CD14-positive monocyte (primary cell): ENCODE data around the gene CRB2. TPM values are rescaled to one million over a fixed set of nuclear protein-coding genes. Genes with fewer than 3 reads are reported as not detected.

Experiments
- DNase-seq, 3 donors: peaks; one replicate each; pipeline ENCODE4 v3.0.0-alpha.2; 2011 to 2022
- H2AFZ ChIP-seq: 2 replicates; pipeline ENCODE4 v1.6.0; 2012; ENCODE audit warnings: mild to moderate bottlenecking, low read depth, low read length, inconsistent platforms; ENCODE audit not compliant: insufficient read depth, poor library complexity, severe bottlenecking
- H3K27ac ChIP-seq, 2 donors: 1 replicate in 1 of 2; 2 replicates in 1 of 2; pipeline ENCODE4 v1.5.1; 2012 to 2013; ENCODE audit warnings: low read length in 2 of 2, control low read depth in 1 of 2, inconsistent platforms in 1 of 2, low read depth in 1 of 2, mild to moderate bottlenecking in 1 of 2
- H3K27me3 ChIP-seq, 2 donors: one replicate each; pipeline versions ENCODE4 v1.6.0 to v1.6.1; 2011 to 2013; ENCODE audit warnings: low read length in 2 of 2; ENCODE audit not compliant: control insufficient read depth in 2 of 2, insufficient read depth in 2 of 2
- H3K36me3 ChIP-seq, 2 donors: replicated peaks in 1 of 2; 1 replicate in 1 of 2; 2 replicates in 1 of 2; pipeline versions ENCODE4 v1.5.1 to v1.6.1; 2012 to 2013; ENCODE audit warnings: low read length in 2 of 2, control low read depth in 1 of 2, inconsistent platforms in 1 of 2, mild to moderate bottlenecking in 1 of 2; ENCODE audit not compliant: insufficient read depth in 2 of 2, control insufficient read depth in 1 of 2
- H3K4me1 ChIP-seq, 2 donors: 1 replicate in 1 of 2; 2 replicates in 1 of 2; pipeline versions ENCODE4 v1.5.1 to v1.6.1; 2012 to 2013; ENCODE audit warnings: low read length in 2 of 2, control low read depth in 1 of 2, inconsistent platforms in 1 of 2, mild to moderate bottlenecking in 1 of 2, moderate library complexity in 1 of 2; ENCODE audit not compliant: insufficient read depth in 2 of 2, control insufficient read depth in 1 of 2
- H3K4me2 ChIP-seq: replicated peaks from 2 replicates; pipeline ENCODE3; 2012; ENCODE audit warnings: low read length, moderate library complexity, mild to moderate bottlenecking; ENCODE audit not compliant: poor library complexity, severe bottlenecking; ENCODE audit errors: extremely low read depth
- H3K4me3 ChIP-seq, 3 experiments: fragments of 200-600 bp in 1 of 3; sonication (generic) in 1 of 3; replicated peaks in 1 of 3; 1 replicate in 2 of 3; 2 replicates in 1 of 3; pipeline ENCODE4 v1.5.1; 2011 to 2013; ENCODE audit warnings: low read length in 3 of 3, mild to moderate bottlenecking in 3 of 3, control low read depth in 2 of 3, low read depth in 2 of 3, inconsistent platforms in 1 of 3, moderate library complexity in 1 of 3
- H3K79me2 ChIP-seq: 2 replicates; pipeline ENCODE4 v1.6.0; 2012; ENCODE audit warnings: mild to moderate bottlenecking, control low read depth, inconsistent platforms, low read length, moderate library complexity; ENCODE audit not compliant: insufficient read depth
- H3K9ac ChIP-seq: 2 replicates; pipeline ENCODE4 v1.6.0; 2017; ENCODE audit warnings: low read length, mild to moderate bottlenecking; ENCODE audit not compliant: insufficient read depth, poor library complexity, severe bottlenecking
- H3K9me3 ChIP-seq, 2 donors: replicated peaks in 1 of 2; 1 replicate in 1 of 2; 2 replicates in 1 of 2; pipeline versions ENCODE4 v1.5.1 to v1.6.1; 2012 to 2013; ENCODE audit warnings: low read length in 2 of 2, control low read depth in 1 of 2; ENCODE audit not compliant: control insufficient read depth in 1 of 2, insufficient read depth in 1 of 2
- H4K20me1 ChIP-seq: 2 replicates; pipeline ENCODE4 v1.6.0; 2012; ENCODE audit warnings: mild to moderate bottlenecking, low read length, control low read depth, moderate library complexity; ENCODE audit not compliant: insufficient read depth
- H3K27ac Mint-ChIP-seq, 7 donors: one replicate each; pipeline ENCODE4 v1.8.0; 2020; ENCODE audit warnings: mild to moderate bottlenecking in 7 of 7, mixed read lengths in 7 of 7, moderate library complexity in 6 of 7, inconsistent platforms in 2 of 7
- H3K27me3 Mint-ChIP-seq, 3 donors: one replicate each; pipeline ENCODE4 v1.8.0; 2021 to 2022; ENCODE audit warnings: low read depth in 3 of 3, mild to moderate bottlenecking in 3 of 3, mixed read lengths in 3 of 3, moderate library complexity in 3 of 3, inconsistent platforms in 1 of 3
- H3K36me3 Mint-ChIP-seq, 2 donors: one replicate each; pipeline ENCODE4 v1.8.0; 2020; ENCODE audit warnings: mixed read lengths in 2 of 2, inconsistent platforms in 1 of 2, mild to moderate bottlenecking in 1 of 2
- H3K4me1 Mint-ChIP-seq: one replicate; pipeline ENCODE4 v1.8.0; 2020; ENCODE audit warnings: mild to moderate bottlenecking, mixed read lengths
- H3K4me3 Mint-ChIP-seq, 2 donors: one replicate each; pipeline ENCODE4 v1.8.0; 2020; ENCODE audit warnings: mild to moderate bottlenecking in 2 of 2, mixed read lengths in 2 of 2, moderate library complexity in 1 of 2
- H3K9me3 Mint-ChIP-seq, 7 donors: one replicate each; pipeline ENCODE4 v1.8.0; 2020 to 2022; ENCODE audit warnings: mixed read lengths in 7 of 7, mild to moderate bottlenecking in 6 of 7, moderate library complexity in 6 of 7, inconsistent platforms in 2 of 7
- WGBS: methylation state at CpG from one replicate; pipeline ENCODE4 v1.1.5; 2013; ENCODE audit warnings: missing lambda C conversion rate; ENCODE audit not compliant: insufficient coverage; 5-methylcytosine and 5-hydroxymethylcytosine counted together
- intact Hi-C, 2 donors: fragments of 100-400 bp; cut with micrococcal nuclease; formaldehyde crosslinking; loops; one replicate each; pipeline versions ENCODE4 v1.15.0 to v1.15.1; 2023
- polyA plus RNA-seq, 3 donors: library from polyadenylated mRNA; depleted of rRNA in 1 of 3; unstranded in 2 of 3; stranded (reverse) in 1 of 3; fragments of 300-500 nt in 2 of 3; fragments of >200 nt in 1 of 3; fragmentation: Illumina TruSeq in 2 of 3; gene quantifications; 1 replicate in 2 of 3; 2 replicates in 1 of 3; pipeline ENCODE4 v1.2.3, GENCODE V29; 2012 to 2021
- TF ChIP-seq, protein P1 (sequence below): fragments of 200-600 bp; IDR thresholded peaks from one replicate; pipeline ENCODE4 v1.8.0; 2022; ENCODE audit warnings: antibody characterized with exemption, mild to moderate bottlenecking

The CRB2 gene
- polyA plus RNA-seq, 3 donors: not detected

- peaks cover 8% of the 10 kb centered on the region for H3K4me1 Mint-ChIP-seq
- H3K4me3 Mint-ChIP-seq: no peak overlapping the region
- H3K9me3 Mint-ChIP-seq: no peaks in the 10 kb centered on the region
- no peaks in the 10 kb centered on the region for H3K27me3 ChIP-seq
- no peak overlapping the region for H3K4me2 ChIP-seq
- H3K79me2 ChIP-seq: no peaks in the 10 kb centered on the region
- peaks cover 8 to 10% (median 10%) of the 10 kb centered on the region in 3 donors for H3K27me3 Mint-ChIP-seq
- WGBS: 49% methylated on average over 6 of the region's 16 CpGs
- peak; percentile 27 to 60 (median 49) for DNase-seq
- peaks cover 0 to 4% of the 10 kb centered on the region in 2 donors for H3K4me1 ChIP-seq
- intact Hi-C loops: loop anchor here (2.0 to 10.0 kb wide), 3 partner anchors 75 to 269 kb away; no protein-coding TSS in a partner anchor
- H3K9me3 ChIP-seq: no peaks in the 10 kb centered on the region
- no peaks in the 10 kb centered on the region for H3K36me3 Mint-ChIP-seq
- no peak overlapping the region for H3K4me3 ChIP-seq
- TF ChIP-seq, protein P1, sequence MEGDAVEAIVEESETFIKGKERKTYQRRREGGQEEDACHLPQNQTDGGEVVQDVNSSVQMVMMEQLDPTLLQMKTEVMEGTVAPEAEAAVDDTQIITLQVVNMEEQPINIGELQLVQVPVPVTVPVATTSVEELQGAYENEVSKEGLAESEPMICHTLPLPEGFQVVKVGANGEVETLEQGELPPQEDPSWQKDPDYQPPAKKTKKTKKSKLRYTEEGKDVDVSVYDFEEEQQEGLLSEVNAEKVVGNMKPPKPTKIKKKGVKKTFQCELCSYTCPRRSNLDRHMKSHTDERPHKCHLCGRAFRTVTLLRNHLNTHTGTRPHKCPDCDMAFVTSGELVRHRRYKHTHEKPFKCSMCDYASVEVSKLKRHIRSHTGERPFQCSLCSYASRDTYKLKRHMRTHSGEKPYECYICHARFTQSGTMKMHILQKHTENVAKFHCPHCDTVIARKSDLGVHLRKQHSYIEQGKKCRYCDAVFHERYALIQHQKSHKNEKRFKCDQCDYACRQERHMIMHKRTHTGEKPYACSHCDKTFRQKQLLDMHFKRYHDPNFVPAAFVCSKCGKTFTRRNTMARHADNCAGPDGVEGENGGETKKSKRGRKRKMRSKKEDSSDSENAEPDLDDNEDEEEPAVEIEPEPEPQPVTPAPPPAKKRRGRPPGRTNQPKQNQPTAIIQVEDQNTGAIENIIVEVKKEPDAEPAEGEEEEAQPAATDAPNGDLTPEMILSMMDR: peak; percentile 97
- H3K9ac ChIP-seq: no peak overlapping the region
- no peaks in the 10 kb centered on the region for H3K36me3 ChIP-seq
- no peak overlapping the region for H2AFZ ChIP-seq
- H4K20me1 ChIP-seq: no peaks in the 10 kb centered on the region
- no peak overlapping the region for H3K27ac Mint-ChIP-seq
- no peak overlapping the region for H3K27ac ChIP-seq
These were observed 6.1 kb upstream of the CRB2 start for GRCh38 chr9:123349691-123350480.

GRCh38 chr9:123350590-123351310 lies 5.2 kb upstream of the CRB2 start:
- Mint-ChIP-seq H3K27ac (no peak overlapping the region), H3K36me3 (no peaks in the 10 kb centered on the region), H3K9me3 (no peaks in the 10 kb centered on the region), H3K4me1 (peaks cover 8% of the 10 kb centered on the region), H3K4me3 (no peak overlapping the region), H3K27me3 (peaks cover 8 to 10% (median 10%) of the 10 kb centered on the region in 3 donors)
- DNase-seq: no peak
- Histone ChIP-seq H3K36me3 (no peaks in the 10 kb centered on the region), H3K79me2 (no peaks in the 10 kb centered on the region), H3K27ac (no peak overlapping the region), H4K20me1 (no peaks in the 10 kb centered on the region), H2AFZ (no peak overlapping the region), H3K9ac (no peak overlapping the region), H3K9me3 (no peaks in the 10 kb centered on the region), H3K27me3 (no peaks in the 10 kb centered on the region), H3K4me1 (peaks cover 0 to 4% of the 10 kb centered on the region in 2 donors), H3K4me3 (no peak overlapping the region), H3K4me2 (no peak overlapping the region)
- 83% methylated on average over 8 of the region's 8 CpGs for WGBS
- TF ChIP-seq, protein P1: no peak
- intact Hi-C loops: loop anchor here in 1 of 2 donors (2.0 kb wide), 1 partner anchor 270 kb away; no protein-coding TSS in a partner anchor
